Trophoblast cell (in vitro differentiated cells and primary cell): ENCODE measurements around the gene LRRC4B.

Experiments
- DNase-seq, 2 donors: peaks; one replicate each; pipeline ENCODE4 v3.0.0-alpha.2; 2016
- H2AFZ ChIP-seq: 2 replicates; pipeline ENCODE4 v1.6.1; 2013; ENCODE audit warnings: low read length, moderate library complexity, mild to moderate bottlenecking; ENCODE audit not compliant: insufficient read depth, poor library complexity
- H2AK5ac ChIP-seq: 2 replicates; pipeline ENCODE4 v1.6.1; 2013; ENCODE audit warnings: mild to moderate bottlenecking, low read length
- H2BK120ac ChIP-seq: 2 replicates; pipeline ENCODE4 v1.6.1; 2013; ENCODE audit warnings: low read length, mild to moderate bottlenecking, moderate library complexity; ENCODE audit not compliant: insufficient read depth, poor library complexity
- H2BK12ac ChIP-seq: 2 replicates; pipeline ENCODE4 v1.6.1; 2013; ENCODE audit warnings: mild to moderate bottlenecking, low read length, moderate library complexity
- H2BK5ac ChIP-seq: 2 replicates; pipeline ENCODE4 v1.6.1; 2013; ENCODE audit warnings: low read length, low read depth, moderate library complexity, mild to moderate bottlenecking; ENCODE audit not compliant: poor library complexity
- H3K14ac ChIP-seq: 2 replicates; pipeline ENCODE4 v1.6.1; 2013; ENCODE audit warnings: mild to moderate bottlenecking, low read length
- H3K18ac ChIP-seq: 2 replicates; pipeline ENCODE4 v1.6.1; 2013; ENCODE audit warnings: mild to moderate bottlenecking, low read length
- H3K23ac ChIP-seq: 2 replicates; pipeline ENCODE4 v1.6.1; 2013; ENCODE audit warnings: low read length
- H3K27ac ChIP-seq: 2 replicates; pipeline ENCODE4 v1.5.1; 2013; ENCODE audit warnings: low read depth, mild to moderate bottlenecking, inconsistent platforms, low read length, moderate library complexity
- H3K27me3 ChIP-seq: 2 replicates; pipeline ENCODE4 v1.6.1; 2013; ENCODE audit warnings: inconsistent platforms, mild to moderate bottlenecking, low read length, moderate library complexity; ENCODE audit not compliant: insufficient read depth
- H3K36me3 ChIP-seq, 2 experiments: 1 replicate in 1 of 2; 2 replicates in 1 of 2; pipeline ENCODE4 v1.6.1; 2013; ENCODE audit warnings: low read length in 2 of 2, mild to moderate bottlenecking in 2 of 2, moderate library complexity in 1 of 2; ENCODE audit not compliant: insufficient read depth in 2 of 2, control insufficient read depth in 1 of 2
- H3K4ac ChIP-seq: 2 replicates; pipeline ENCODE4 v1.6.1; 2013; ENCODE audit warnings: low read depth, mild to moderate bottlenecking, low read length, moderate library complexity
- H3K4me1 ChIP-seq, 2 experiments: 1 replicate in 1 of 2; 2 replicates in 1 of 2; pipeline ENCODE4 v1.6.1; 2013; ENCODE audit warnings: low read length in 2 of 2, mild to moderate bottlenecking in 2 of 2, moderate library complexity in 1 of 2; ENCODE audit not compliant: insufficient read depth in 2 of 2, control insufficient read depth in 1 of 2
- H3K4me2 ChIP-seq: 2 replicates; pipeline ENCODE4 v1.6.1; 2013; ENCODE audit warnings: inconsistent platforms, mild to moderate bottlenecking, low read length, moderate library complexity
- H3K4me3 ChIP-seq: 2 replicates; pipeline ENCODE4 v1.5.1; 2013; ENCODE audit warnings: mild to moderate bottlenecking, low read depth, low read length, inconsistent platforms
- H3K79me1 ChIP-seq: one replicate; pipeline ENCODE4 v1.6.1; 2013; ENCODE audit warnings: low read length
- H3K79me2 ChIP-seq: 2 replicates; pipeline ENCODE4 v1.6.1; 2013; ENCODE audit warnings: low read length, mild to moderate bottlenecking; ENCODE audit not compliant: control insufficient read depth, insufficient read depth, poor library complexity
- H3K9ac ChIP-seq: 2 replicates; pipeline ENCODE4 v1.6.1; 2013; ENCODE audit warnings: mild to moderate bottlenecking, low read length
- H3K9me3 ChIP-seq: 2 replicates; pipeline ENCODE4 v1.6.1; 2013; ENCODE audit warnings: low read depth, mild to moderate bottlenecking, control low read depth, inconsistent platforms, low read length; ENCODE audit not compliant: insufficient read depth
- H4K12ac ChIP-seq: 2 replicates; pipeline ENCODE4 v1.6.1; 2013; ENCODE audit warnings: low read depth, mild to moderate bottlenecking, low read length, moderate library complexity
- H4K8ac ChIP-seq: 2 replicates; pipeline ENCODE4 v1.6.1; 2013; ENCODE audit warnings: low read depth, mild to moderate bottlenecking, low read length, moderate library complexity
- H4K91ac ChIP-seq: one replicate; pipeline ENCODE4 v1.6.1; 2013; ENCODE audit warnings: low read depth, mild to moderate bottlenecking, low read length, moderate library complexity
- WGBS: extraction: QIAGEN DNeasy Blood & Tissue Kit; methylation state at CpG from one replicate; pipeline ENCODE4 v1.1.7; 2013; ENCODE audit warnings: missing lambda C conversion rate; ENCODE audit not compliant: insufficient read length, insufficient coverage; ENCODE audit errors: extremely low coverage; 5-methylcytosine and 5-hydroxymethylcytosine counted together

Gene LRRC4B

DNA sequence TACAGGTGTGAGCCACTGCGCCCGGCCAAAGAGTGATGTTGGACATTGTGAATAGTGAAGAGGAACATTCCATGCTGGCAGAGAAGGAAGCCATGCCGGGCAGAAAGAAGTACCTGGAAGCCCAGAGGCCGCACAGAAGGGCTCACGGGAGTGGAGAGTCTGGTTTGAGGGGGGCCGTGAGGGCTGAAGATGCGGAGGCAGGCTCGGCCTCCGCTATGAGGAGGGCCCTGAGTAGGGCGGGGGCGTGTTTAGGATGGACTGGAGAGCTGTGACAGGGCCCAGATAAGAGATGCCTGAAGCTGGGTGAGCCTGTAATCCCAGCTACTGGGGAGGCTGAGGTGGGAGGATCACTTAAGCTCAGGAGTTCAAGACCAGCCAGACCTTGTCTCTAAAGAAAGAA lies 58.9 kb downstream of the LRRC4B start:
- Histone ChIP-seq H3K18ac (no peak overlapping the region), H4K12ac (no peak overlapping the region), H3K4me3 (no peak overlapping the region), H2AFZ (no peak overlapping the region), H2AK5ac (no peak overlapping the region), H3K79me2 (peaks cover 5% of the 10 kb centered on the region), H3K27me3 (no peaks in the 10 kb centered on the region), H3K79me1 (peaks cover 9% of the 10 kb centered on the region), H2BK120ac (no peak overlapping the region), H3K36me3 (peaks cover 5 to 6% of the 10 kb centered on the region in 2 experiments), H4K8ac (peak overlapping the region; percentile 13), H3K27ac (no peak overlapping the region), H3K9me3 (peaks cover 3% of the 10 kb centered on the region), H3K4me1 (peaks cover 9 to 11% of the 10 kb centered on the region in 2 experiments), H3K23ac (no peak overlapping the region), H3K4me2 (no peak overlapping the region), H2BK12ac (no peak overlapping the region), H4K91ac (no peak overlapping the region), H2BK5ac (no peak overlapping the region), H3K4ac (no peak overlapping the region), H3K9ac (no peak overlapping the region), H3K14ac (no peak overlapping the region)
- DNase-seq: no peak
- no CpG with 5 or more reads among the region's 11 CpGs for WGBS

DNA sequence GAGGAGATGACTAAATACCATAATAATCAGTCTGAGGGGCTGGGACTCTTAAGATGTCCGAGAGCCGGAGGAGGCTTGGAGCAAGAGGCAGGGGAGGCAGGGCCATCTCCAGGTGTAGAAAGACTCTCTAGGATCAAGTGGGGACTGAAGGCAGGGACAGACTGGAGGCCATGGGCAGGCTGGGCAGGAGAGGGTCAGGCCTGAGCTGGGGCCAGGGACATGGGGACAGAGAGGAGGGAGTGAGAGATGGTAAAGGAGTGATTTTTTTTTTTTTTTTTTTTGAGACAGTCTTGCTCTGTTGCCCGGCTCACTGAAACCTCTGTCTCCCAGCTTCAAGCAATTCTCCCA lies 59.4 kb downstream of the LRRC4B start:
- H3K9me3 ChIP-seq: no peaks in the 10 kb centered on the region
- no peak overlapping the region for H3K18ac ChIP-seq
- no peak overlapping the region for H3K27ac ChIP-seq
- H3K4me3 ChIP-seq: no peak overlapping the region
- H4K8ac ChIP-seq: no peak overlapping the region
- DNase-seq: no peak
- peaks cover 9 to 11% of the 10 kb centered on the region in 2 experiments for H3K4me1 ChIP-seq
- no peaks in the 10 kb centered on the region for H3K27me3 ChIP-seq
- WGBS: no CpG with 5 or more reads among the region's 3 CpGs
- no peak overlapping the region for H2BK5ac ChIP-seq
- no peak overlapping the region for H4K12ac ChIP-seq
- H3K4me2 ChIP-seq: no peak overlapping the region
- peaks cover 5% of the 10 kb centered on the region for H3K79me2 ChIP-seq
- H3K79me1 ChIP-seq: peaks cover 9% of the 10 kb centered on the region
- no peak overlapping the region for H2AFZ ChIP-seq
- no peak overlapping the region for H2BK12ac ChIP-seq
- H3K36me3 ChIP-seq: peaks cover 5 to 6% of the 10 kb centered on the region in 2 experiments
- no peak overlapping the region for H2AK5ac ChIP-seq
- no peak overlapping the region for H2BK120ac ChIP-seq
- no peak overlapping the region for H3K23ac ChIP-seq
- no peak overlapping the region for H3K14ac ChIP-seq
- H3K9ac ChIP-seq: no peak overlapping the region
- H4K91ac ChIP-seq: no peak overlapping the region
- no peak overlapping the region for H3K4ac ChIP-seq

DNA sequence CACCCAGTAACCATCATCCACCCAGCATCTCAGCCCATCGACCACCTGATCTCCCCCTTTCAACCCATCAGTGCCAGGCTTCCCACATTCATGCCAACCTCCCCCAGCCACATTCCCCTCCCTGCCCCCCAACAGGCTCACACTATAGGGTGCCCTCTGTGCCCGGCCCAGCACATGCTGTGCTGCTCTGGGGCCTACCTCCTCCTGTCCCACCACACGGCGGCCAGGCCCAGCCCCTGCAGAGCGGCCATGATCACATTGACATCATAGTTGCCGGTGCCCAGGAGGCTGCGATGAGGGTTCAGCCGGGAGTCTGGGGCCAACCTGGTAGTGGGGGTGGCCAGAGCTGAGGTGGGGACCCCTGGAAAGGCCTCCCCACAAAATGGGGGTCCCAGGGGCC lies 60.9 kb downstream of the LRRC4B start:
- no peak overlapping the region for H3K18ac ChIP-seq
- no CpG with 5 or more reads among the region's 8 CpGs for WGBS

DNA sequence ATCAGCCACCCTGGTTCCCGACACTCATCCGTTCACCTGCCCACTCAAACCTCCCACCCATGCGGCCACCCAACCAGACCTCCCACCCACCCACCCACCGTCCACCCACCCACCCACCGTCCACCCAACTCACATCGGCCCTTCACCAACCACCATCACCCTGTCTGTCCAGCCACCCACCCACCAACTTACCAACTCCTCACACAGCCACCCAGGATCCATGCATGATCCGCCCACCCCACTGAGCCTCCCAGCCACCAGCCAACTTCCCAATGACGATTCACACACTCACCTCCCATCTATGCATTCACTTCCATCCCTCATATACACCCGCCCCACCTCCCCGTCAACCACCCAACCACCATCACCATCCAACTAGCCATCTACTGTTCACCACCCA lies 61.5 kb downstream of the LRRC4B start:
- Histone ChIP-seq H3K4me2 (no peak overlapping the region), H2AFZ (no peak overlapping the region), H2BK5ac (no peak overlapping the region)

More for the DNA sequence above, 60.9 kb downstream of the LRRC4B start:
- Histone ChIP-seq H3K4me3 (peak overlapping the region; percentile 41), H2BK5ac (no peak overlapping the region), H3K36me3 (peaks cover 5 to 6% of the 10 kb centered on the region in 2 experiments), H3K9me3 (no peaks in the 10 kb centered on the region), H3K79me1 (peaks cover 9% of the 10 kb centered on the region), H3K4ac (no peak overlapping the region), H3K27me3 (no peaks in the 10 kb centered on the region), H3K27ac (no peak overlapping the region), H3K4me1 (peaks cover 9 to 11% of the 10 kb centered on the region in 2 experiments), H3K9ac (no peak overlapping the region), H2BK12ac (no peak overlapping the region), H4K12ac (no peak overlapping the region), H2AFZ (no peak overlapping the region), H4K91ac (no peak overlapping the region), H2BK120ac (no peak overlapping the region), H3K14ac (no peak overlapping the region), H2AK5ac (no peak overlapping the region), H3K23ac (no peak overlapping the region), H4K8ac (no peak overlapping the region), H3K4me2 (no peak overlapping the region), H3K79me2 (peaks cover 5% of the 10 kb centered on the region)
- no peak for DNase-seq

More for the DNA sequence above, 61.5 kb downstream of the LRRC4B start:
- H3K27me3 ChIP-seq: no peaks in the 10 kb centered on the region
- no peak overlapping the region for H3K23ac ChIP-seq
- no peaks in the 10 kb centered on the region for H3K9me3 ChIP-seq
- H3K36me3 ChIP-seq: peaks cover 5 to 6% of the 10 kb centered on the region in 2 experiments
- H3K27ac ChIP-seq: no peak overlapping the region
- H3K4me3 ChIP-seq: no peak overlapping the region
- H4K12ac ChIP-seq: no peak overlapping the region
- H2BK120ac ChIP-seq: no peak overlapping the region
- no peak overlapping the region for H2BK12ac ChIP-seq
- H3K4ac ChIP-seq: no peak overlapping the region
- peaks cover 5% of the 10 kb centered on the region for H3K79me2 ChIP-seq
- no peak overlapping the region for H4K8ac ChIP-seq
- 100% methylated on average over 2 of the region's 10 CpGs for WGBS
- no peak overlapping the region for H3K9ac ChIP-seq
- no peak for DNase-seq
- H2AK5ac ChIP-seq: no peak overlapping the region
- peaks cover 7 to 12% of the 10 kb centered on the region in 2 experiments for H3K4me1 ChIP-seq
- peaks cover 14% of the 10 kb centered on the region for H3K79me1 ChIP-seq
- no peak overlapping the region for H3K18ac ChIP-seq
- H3K14ac ChIP-seq: no peak overlapping the region
- H4K91ac ChIP-seq: no peak overlapping the region
